Lower leg skin (tissue), 4 donors: ENCODE results near the gene TSR3. TPM values are rescaled to one million over a fixed set of nuclear protein-coding genes. Genes with fewer than 3 reads are reported as not detected.

ENCODE experiments used
- DNase-seq, 2 donors: peaks; one replicate each; pipeline ENCODE4 v3.0.0-alpha.2; 2019; ENCODE audit warnings: low spot score in 2 of 2
- H3K4me3 ChIP-seq: fragments of 200-600 bp; sonication (generic); 2 replicates; pipeline ENCODE4 v1.5.1; 2017; ENCODE audit warnings: mild to moderate bottlenecking, low read depth; ENCODE audit not compliant: poor library complexity, severe bottlenecking
- POLR2A ChIP-seq, 2 donors: fragments of 450-650 bp; IDR thresholded peaks; one replicate each; pipeline ENCODE4 v1.6.1; 2016 to 2017; ENCODE audit warnings: antibody characterized with exemption in 2 of 2, mild to moderate bottlenecking in 1 of 2, moderate library complexity in 1 of 2
- WGBS, 2 donors: methylation state at CpG; one replicate each; pipeline ENCODE4 v1.1.5; 2018; 5-methylcytosine and 5-hydroxymethylcytosine counted together
- intact Hi-C: fragments of 100-400 bp; cut with DNase I; formaldehyde crosslinking; loops from one replicate; pipeline ENCODE4 v1.15.0; 2023; ENCODE audit warnings: low total_unique reads
- total RNA-seq, 4 donors: library from RNA; depleted of rRNA; stranded (reverse); fragments of >200 nt; gene quantifications; one replicate each; pipeline ENCODE4 v1.1.0, GENCODE V29; 2016
- TF ChIP-seq, protein P1 (sequence below), 3 donors: fragments of 450-650 bp; IDR thresholded peaks; one replicate each; pipeline ENCODE4 v1.5.1; 2016; ENCODE audit warnings: antibody characterized with exemption in 3 of 3, mild to moderate bottlenecking in 3 of 3, moderate library complexity in 2 of 3

TSR3 gene
- total RNA-seq, 4 donors from 2014 or later = 76.8 to 106 (median 90.5) TPM

DNA sequence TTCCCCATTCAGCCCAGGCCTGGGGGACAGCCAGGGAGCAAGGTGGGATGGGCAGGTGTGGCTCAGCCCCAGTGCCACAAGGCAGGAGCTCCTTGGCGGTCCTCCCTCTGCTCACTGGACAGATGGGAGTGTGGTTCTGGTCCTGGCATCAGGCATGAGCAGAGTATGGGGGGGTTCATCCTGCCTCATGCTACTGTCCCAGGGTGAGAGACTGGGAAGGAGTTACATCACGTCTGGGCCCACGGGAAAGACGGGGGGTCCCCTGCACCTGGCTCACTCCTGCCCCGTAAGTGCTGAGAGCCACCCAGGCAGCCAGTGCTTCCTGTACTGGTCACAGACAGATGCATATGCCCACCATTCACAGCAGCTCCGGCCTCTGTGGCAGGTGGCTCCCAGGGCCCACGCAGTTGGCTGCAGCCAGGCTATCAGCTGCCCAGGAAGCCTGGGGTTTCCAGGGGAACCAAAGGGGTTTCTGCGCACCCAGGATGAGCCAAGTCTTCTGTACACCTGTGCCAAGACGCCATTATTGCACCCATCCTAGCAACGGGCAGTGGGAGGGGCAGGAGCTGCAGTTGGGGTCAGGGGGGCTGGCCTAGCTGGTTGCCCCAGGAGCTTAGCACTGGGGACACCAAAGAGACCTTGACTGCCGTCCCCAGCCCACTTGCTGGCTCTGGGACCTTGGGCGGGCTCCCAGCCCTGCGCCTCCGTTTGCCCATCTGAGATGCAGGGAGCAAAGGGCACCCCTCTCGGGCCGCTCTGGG is 16.3 kb downstream of the TSR3 start:
- TF ChIP-seq, protein P1, sequence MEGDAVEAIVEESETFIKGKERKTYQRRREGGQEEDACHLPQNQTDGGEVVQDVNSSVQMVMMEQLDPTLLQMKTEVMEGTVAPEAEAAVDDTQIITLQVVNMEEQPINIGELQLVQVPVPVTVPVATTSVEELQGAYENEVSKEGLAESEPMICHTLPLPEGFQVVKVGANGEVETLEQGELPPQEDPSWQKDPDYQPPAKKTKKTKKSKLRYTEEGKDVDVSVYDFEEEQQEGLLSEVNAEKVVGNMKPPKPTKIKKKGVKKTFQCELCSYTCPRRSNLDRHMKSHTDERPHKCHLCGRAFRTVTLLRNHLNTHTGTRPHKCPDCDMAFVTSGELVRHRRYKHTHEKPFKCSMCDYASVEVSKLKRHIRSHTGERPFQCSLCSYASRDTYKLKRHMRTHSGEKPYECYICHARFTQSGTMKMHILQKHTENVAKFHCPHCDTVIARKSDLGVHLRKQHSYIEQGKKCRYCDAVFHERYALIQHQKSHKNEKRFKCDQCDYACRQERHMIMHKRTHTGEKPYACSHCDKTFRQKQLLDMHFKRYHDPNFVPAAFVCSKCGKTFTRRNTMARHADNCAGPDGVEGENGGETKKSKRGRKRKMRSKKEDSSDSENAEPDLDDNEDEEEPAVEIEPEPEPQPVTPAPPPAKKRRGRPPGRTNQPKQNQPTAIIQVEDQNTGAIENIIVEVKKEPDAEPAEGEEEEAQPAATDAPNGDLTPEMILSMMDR (IDR thresholded peaks at IDR 0.05) = no peak
- no peak for TF ChIP-seq POLR2A (IDR thresholded peaks at IDR 0.05)
- DNase-seq = no peak
- intact Hi-C loops = no loop called here
- no peak overlapping the region for H3K4me3 ChIP-seq
- WGBS, 2 donors = 34 to 40% methylated on average over 16 of the region's 16 CpGs

DNA sequence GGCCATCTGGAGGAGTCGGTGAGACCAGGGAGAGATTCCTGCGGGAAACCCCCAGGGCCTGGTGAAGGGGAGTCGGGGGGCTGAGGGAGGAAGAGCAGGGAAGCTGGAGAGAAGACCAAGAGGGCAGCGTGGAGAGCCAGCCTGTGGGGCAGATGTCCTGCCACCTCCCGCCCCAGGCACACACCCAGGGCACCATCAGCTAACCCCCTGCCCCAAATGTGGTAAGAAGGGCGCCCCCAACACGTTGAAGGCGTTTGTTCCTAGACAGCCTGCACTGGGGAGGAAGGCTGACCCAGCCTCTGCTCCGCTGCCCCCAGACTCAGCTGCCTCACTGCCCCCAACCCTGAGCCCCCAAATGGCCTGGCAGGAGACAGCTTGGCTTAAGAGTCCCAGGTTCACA is 16.9 kb downstream of the TSR3 start:
- H3K4me3 ChIP-seq = no peak overlapping the region
- intact Hi-C loops = no loop called here
- TF ChIP-seq, protein P1 (IDR thresholded peaks at IDR 0.05) = no peak
- TF ChIP-seq POLR2A (IDR thresholded peaks at IDR 0.05) = no peak
- 32 to 39% methylated on average over 9 of the region's 9 CpGs for WGBS, 2 donors
- no peak for DNase-seq

DNA sequence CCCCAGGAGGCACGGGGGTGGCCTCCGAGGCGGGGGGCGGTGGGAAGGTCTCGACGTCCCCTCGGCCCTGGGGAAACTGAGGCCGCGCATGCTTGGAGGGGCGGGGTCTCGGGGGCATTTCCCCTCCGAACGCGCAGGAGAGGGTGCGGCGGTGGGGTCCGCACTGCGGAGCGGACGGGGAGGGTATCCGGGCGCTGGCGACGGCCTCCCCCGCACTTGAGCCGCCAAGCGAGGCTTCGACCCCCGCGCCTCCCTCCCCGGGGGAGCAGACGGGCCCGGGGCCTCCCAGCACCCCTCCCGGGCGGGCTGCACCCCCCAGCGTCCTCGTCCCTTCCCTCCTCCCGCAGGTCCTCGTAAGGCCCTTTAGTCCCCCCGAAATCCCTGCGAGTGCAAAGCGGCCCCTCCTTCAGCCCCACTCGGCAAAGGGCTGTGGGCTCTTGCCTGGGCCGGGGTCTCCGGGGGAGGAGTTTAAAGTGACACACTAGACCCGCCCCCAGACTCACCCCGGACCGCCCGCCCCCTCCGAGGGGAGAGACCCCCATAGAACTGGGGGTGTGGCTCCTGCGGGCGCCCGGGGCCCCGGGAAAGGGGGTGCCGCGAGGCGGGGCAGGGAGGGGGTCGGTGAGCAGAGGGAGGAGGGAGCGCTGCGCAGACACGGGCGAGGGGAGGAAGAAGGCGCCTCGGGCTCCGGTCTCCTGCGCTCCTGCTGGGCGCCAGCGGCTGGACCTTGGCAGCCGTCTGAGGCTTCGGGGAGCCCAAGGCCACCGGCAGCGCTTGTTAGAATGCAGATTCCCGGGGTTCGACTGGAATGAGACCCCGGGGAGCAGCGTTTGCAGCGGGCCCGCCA is 17.6 kb downstream of the TSR3 start:
- TF ChIP-seq, protein P1 (IDR thresholded peaks at IDR 0.05) = no peak
- no peak for TF ChIP-seq POLR2A (IDR thresholded peaks at IDR 0.05)
- 1 to 3% methylated on average over 51 to 59 of the region's 78 CpGs for WGBS, 2 donors
- intact Hi-C loops = no loop called here
- no peak for DNase-seq
- no peak overlapping the region for H3K4me3 ChIP-seq

DNA sequence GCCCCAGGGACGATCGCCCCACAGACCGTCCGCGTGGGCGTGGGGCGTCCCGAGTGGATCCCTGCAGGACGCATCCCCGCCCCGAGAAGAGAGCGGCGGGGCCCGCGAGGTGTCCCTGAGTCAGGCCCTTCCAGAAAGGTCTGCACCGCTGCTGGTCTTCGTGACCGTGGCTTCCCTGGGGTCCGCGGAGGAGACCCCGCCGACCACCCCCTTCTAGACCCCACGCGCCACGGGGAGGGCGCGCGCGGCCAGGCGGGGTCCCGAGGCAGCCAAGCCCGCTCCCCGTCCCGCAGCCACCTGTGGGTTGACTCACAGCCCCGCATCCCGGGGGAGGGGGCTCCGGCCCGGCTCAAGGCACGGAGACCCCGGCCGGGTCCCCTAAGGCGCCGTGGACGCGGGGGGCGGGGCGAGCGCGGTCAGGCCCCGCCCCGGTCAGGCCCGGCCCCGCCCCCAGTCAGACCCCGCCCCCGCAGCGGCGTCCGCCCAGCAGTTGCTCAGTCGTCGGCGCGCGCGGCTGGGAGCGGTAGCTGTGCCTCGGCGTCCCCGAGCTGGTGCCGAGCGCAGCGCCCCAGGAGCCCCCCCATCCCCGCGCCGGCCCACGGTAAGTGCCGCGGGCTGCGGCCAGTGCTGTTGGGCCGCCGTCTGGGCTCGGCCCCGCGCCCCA is 18.4 kb downstream of the TSR3 start, which contains the start of gene BAIAP3:
Gene BAIAP3 (plus strand): TSS at position 497 of the 664 bp plus-strand sequence. CDS start 4,905 bp downstream, outside the sequence.
- H3K4me3 ChIP-seq = no peak within 1 kb of the TSS
- no peak for DNase-seq
- intact Hi-C loops = no loop called here
- 2% methylated on average over 17 to 21 of the region's 83 CpGs for WGBS, 2 donors
- no peak for TF ChIP-seq POLR2A (IDR thresholded peaks at IDR 0.05)
- TF ChIP-seq, protein P1 (IDR thresholded peaks at IDR 0.05) = no peak

DNA sequence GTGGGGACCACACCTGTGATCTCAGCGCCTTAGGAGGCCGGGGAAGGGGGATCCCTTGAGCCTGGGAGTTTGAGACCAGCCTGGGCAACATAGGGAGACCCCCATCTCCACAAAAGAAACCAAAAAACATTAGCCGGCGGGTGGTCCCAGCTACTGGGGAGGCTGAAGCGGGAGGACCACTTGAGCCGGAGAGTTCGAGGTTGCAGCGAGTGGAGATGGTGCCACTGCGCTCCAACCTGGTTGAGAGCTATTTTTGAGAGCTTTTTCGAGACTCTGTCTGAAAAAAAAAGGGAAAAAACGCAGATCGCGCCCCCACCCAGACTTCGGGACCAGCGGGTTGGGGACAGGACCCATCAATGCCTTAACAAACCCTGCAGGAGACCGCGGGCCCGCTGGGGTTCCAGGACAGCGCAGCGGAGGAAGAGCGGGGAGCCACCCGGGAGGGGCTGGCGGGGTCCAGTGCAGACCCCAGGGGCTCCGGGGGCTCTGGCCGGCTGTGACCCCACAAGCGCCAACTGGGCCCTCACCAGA is 19.0 kb downstream of the TSR3 start:
- no peak for DNase-seq
- TF ChIP-seq, protein P1 (IDR thresholded peaks at IDR 0.05) = no peak
- no peak for TF ChIP-seq POLR2A (IDR thresholded peaks at IDR 0.05)
- WGBS, 2 donors = 9 to 13% methylated on average over 22 to 23 of the region's 26 CpGs
- intact Hi-C loops = no loop called here
- no peak overlapping the region for H3K4me3 ChIP-seq
